NCI-H1436 (cell line): Measurements from ENCODE around the gene MCM6.

ENCODE experiments used
- DNase-seq: peaks from one replicate; lab custom pipeline; 2025; lab: John Stamatoyannopoulos, UW

The MCM6 gene

DNA sequence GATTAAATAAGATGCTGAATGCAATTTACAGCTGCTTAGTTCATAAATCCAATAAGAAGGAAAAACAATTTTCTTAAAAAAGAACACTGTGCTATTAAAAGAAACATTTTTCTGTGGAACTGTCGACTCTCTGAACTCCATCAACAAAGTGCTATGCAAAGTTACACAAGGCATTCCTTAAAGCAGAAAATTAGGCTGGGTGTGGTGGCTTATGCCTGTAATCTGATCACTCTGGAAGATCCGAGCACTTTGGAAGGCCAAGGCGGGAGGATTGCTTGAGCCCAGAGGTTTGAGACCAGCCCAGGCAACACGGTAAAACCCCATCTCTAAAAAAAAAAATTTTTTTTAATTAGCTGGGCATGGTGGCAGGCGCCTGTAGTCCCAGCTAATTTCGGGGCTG, 13.0 kb downstream of the MCM6 start:
- DNase-seq: no peak

DNA sequence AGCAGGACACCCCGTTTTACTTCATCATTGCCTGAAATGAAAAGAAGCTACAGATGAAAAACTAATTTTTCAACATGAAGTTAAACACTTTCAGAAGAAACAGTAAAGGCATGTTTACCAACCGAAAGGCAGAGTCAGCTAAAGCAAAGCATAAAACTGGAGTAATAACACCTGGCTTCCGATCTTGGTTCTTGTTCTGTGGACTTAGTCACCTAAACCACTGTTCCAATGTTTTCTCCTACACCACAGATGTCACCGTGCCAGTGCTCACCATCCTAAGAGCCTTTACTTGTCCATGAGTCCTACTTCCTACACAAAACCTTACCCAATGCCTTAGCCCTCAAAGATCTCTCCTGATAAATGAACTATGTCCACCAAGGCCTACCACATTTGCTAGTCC, 13.5 kb downstream of the MCM6 start:
- no peak for DNase-seq

DNA sequence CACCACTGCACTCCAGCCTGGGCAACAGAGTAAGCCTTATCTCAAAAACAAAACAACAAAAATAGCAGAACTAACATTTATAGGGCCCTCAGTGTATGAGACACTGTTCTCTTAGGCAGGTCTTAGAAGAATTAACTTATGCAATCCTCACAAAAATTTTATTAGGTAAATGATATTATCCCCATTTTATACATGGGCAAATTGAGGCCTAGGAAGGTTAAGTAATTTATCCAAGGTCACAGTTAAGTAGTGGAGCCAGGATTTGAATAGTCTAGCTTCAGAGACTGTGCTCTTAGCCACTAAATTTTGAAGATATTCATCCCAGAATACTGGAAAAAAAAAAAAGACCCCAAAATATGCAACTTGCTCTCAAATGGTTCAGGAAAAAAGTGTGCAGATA, 22.8 kb downstream of the MCM6 start:
- no peak for DNase-seq

DNA sequence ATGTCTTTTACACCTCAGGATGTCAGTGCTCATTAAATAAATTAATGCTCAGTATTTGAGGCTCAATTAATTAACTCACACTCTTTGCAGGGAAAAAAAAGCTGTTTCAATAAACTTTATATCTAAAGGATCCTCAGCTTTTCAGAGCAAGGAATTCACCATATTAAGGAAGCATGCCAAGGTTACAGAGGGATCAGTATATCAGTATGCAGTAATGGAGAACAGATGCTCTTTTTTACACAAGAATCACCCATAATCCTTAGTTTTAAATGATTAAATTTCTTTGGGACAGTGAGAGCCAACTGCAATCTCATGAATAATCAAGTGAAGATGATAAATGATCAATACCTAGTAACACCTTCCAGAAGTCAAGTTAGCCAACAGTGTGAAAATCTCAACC, 24.4 kb downstream of the MCM6 start:
- DNase-seq: no peak

DNA sequence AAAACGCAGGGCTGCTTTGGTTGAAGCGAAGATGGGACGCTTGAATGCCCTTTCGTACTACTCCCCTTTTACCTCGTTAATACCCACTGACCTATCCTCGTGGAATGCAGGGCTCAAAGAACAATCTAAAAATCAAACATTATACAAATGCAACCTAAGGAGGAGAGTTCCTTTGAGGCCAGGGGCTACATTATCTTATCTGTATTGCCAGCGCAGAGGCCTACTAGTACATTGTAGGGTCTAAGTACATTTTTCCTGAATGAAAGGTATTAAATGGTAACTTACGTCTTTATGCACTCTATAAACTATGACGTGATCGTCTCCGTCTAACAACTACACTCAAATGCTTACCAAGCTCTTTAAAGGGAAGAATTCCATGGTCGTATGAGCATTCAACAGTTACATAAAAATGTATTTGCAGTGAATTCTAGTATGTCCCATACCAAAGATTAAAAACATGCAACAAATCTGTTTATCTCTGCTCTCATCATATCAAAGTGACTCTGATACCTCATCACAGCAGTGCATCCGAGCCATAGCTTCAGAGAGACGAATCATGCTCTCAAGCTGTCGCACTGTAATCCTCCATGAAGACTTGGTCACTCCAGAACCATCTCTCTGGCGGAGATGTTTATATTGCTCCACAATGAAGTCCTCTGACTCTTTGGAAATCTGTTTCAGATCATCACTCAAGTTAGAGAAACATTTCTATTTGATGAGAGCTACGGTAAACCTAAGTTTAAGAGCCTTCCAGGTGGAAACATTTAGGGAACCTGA, 25.2 kb downstream of the MCM6 start:
- no peak for DNase-seq

DNA sequence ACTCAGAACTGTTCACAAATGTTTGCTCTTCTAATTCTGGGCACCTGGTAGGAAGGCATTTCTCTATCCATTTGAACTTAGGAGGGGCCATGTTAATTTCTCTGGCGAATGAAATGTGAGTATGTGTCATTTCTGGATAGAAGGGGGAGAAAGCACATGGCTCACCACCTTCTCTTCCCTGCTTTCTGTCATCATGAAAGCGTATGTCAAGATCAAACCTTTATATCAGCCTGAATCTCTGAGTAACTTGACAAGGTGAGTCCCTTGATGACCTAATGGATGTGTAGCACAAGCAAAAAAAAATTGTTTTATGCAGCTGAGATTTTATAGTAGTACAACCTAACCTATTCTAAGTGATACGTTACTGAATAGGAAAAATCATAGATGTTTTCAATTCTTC, 27.2 kb downstream of the MCM6 start:
- no peak for DNase-seq

DNA sequence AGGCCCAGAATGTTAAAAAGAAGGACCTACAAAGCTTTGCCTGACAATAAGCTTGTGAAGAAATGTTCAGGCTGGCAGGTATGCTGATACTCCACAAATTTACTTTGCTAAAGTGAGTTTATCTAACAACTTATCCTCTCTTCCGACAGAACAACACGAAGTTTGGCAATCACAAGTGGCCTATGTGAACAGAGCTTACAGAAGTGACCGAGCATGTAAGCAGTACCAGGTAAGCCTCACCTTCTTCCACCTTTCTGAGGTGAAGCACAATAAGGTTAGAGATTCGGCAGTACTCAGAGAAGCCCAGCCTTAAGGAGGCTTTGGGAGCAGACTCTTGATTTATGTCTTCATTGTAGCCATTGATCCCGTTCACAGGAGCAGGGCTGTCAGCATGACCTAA, 30.2 kb downstream of the MCM6 start:
- no peak for DNase-seq

DNA sequence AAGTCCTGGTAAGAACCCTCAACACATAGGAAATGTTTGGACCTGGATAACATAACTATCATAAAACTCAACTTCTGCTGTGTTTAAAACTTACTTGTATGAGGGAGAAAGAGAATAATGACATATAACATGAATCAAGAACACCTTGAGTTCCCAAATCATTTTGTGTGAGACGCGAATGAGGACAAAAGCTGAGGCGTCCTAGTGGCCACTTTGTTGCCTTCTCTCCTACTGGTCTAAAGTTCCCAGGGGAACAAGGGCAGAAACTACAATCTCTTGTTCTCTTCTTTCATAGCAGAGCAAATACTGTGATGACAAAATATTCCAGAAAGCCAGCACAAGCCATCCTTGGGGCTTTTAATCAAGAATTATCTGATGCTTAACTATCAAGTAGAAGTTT, 31.0 kb downstream of the MCM6 start:
- DNase-seq: no peak

DNA sequence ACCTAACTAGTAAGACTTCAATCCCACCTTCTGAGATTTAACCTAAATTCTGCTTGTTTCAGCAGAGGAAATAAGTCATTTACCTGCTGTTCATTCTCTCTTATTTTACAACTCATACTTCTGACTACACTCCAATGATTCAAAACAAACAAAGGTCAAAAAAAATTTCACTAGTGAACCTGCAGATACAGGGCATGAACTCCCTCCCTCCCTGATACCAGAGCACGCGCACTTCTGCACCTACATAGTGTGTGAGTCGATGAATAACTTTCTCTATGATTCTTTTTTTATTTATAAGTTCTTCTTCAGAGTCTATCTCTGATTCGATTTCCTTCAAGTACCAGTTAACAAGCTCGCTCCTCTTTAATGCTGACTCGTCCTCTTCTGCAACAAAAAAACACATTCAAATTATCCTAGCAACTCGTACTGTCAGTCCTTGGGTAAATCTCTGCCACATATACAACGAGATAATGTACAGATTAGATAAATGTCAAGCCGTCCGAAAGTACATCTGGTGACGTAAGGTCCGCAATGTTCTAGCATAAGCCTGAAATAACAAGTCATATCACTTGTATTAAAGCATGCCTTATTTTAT, 31.8 kb downstream of the MCM6 start:
- DNase-seq: no peak

DNA sequence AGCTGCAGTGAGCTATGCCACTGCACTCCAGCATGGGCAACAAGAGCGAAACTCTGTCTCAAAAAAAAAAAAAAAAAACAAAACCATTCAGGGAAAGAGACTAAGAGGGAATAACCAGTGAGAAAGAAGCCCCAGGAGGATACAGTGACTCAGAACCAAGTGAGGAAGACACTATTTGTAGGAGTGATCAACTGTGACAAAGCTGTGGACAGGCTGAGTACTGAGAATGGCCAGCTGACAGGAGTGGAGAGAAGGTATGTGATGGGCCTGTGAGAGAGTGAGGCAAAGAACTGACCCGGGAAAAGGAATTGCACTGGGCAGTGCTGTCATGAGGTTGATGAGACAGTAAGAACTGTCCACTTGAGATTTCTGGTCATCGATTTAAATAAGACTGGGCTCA, 32.6 kb downstream of the MCM6 start:
- DNase-seq: no peak

DNA sequence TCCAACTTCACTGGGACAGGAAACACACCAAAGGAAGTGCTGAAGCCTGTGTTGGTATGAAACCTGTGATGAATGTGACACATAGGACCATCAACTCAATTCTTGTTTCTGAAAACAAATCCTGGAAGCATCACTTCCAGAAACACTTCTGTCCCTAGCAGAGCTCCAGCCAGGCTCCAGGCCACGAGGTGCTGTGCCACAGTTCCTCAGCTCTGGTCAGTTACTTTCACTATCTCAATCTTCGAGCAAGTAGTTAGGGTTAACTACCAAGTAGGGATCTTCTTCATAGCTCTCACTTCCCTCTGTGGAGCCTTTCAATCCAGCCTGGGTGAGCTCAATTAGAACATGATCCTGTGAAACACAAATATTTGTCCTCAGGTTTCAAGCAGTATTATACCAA, 35.6 kb downstream of the MCM6 start:
- no peak for DNase-seq

DNA sequence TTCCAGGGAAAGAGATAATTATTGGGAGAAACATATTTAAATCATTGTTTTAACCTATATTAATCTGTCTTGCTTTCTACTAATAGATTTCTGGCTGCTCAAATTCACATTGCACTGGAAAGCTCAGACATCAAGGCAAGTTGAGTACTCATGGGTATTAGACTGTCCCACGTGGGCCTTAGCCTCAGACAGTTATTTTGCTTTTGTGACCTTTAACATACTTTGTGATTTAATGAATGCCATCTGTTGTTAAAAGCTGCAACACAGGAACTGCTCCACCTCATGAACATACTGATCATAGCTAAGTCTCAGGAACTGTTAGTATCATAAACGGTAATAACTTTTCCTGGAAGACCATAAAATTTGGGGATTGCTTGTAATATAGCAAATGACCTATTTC, 36.5 kb downstream of the MCM6 start:
- DNase-seq: no peak

DNA sequence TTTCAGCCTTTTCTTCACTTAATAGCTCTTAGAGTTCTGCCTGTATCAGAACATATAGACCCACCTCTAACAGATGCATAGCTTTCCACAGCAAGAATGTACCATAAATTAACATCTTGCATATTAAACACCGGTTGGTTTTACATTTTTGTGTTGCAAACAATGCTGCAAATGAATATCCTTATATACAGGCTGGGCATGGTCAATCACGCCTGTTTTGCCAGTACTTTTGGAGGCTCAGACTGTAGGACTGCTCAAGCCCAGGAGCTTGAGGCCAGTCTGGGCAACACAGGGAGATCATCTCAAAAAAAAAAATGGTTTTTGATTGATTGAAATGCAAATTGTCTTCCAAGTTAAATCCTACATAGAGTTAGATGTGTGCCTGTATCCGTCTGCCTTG, 37.7 kb downstream of the MCM6 start:
- no peak for DNase-seq

DNA sequence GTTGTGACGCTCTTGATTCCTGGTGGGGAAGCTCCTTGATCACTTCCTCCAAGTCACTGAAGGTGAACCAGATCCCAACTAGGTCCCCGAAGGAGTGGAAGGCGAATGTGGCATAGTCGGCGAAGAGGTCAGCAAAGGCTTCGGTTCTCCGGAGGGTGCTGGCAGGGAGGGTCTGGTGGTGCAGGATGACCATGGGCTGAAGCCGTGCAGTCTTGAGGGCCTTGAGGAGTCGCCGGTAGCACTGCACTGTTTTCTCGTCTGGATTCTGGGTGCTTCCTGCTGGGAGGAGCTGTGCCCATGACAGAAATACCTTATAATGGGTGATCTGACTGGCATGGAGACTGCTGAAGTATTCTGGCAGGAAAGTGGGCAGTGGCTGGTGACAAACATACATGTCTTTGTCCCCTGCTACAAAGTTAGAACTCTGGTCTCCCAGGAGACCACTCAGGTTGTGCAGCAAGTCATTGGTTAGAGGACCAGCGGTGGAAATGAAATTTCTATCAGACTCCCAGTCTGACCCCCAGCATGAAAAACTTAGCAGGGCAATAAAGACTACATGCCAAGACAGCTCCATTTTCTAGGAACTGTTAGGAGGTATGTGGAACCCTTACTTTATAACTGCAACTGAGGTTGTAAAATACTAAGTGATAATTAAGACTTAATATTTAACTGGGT, 39.5 kb downstream of the MCM6 start, which contains the start of gene LCT:
Gene LCT, minus strand, starts transcription at position 589 of the 675 bp plus-strand sequence. Its CDS starts 15 bp downstream, at position 574.
- no peak for DNase-seq

DNA sequence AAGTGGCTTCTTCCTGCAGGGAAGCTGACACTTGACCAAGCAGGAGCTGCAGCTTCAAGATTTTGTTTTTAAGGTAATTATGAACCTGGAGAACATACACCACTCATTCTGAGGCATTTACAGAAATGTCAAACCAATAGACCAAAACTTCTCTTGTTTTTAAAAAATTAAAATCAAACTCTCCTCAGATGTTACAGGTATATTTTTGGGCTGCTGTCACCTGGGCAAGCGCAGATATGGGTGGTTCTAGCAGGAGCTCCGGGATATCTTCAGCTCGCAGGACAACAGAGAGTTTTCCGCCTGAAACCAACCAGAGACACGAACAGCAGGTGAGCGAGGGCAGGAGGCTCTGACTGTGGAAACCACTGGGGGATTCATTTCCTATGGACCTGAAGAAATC, 43.4 kb downstream of the MCM6 start:
- DNase-seq: no peak

DNA sequence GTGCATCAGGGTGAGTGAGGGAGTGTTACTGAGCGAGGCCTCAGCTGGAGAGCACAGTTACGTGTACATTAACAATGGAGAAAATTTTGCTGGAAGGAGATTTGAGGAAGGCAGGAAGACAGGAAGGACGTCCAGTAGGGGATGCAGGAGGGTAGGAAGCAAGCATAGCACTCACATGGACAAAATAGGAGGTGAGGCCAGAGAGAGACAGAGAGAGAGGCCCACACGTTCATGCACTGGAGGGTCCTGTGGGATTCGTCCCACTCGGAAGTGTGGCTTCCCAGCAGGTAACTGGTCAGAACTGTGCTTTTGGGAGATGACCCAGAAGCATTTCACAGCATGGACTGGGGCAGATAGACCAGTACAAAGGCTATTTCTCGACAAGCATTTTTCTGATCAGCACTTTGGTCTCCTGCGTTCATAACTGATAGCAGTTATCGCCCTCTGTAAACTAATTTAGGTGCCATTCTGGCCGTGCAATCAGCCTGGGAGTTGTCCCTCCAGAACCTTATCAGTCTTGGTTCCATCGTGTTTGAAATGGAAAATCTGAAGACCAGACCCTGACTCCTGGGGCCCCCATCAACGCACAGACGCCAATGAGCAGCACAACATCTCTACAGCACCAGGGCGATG, 44.9 kb downstream of the MCM6 start:
- DNase-seq: no peak

DNA sequence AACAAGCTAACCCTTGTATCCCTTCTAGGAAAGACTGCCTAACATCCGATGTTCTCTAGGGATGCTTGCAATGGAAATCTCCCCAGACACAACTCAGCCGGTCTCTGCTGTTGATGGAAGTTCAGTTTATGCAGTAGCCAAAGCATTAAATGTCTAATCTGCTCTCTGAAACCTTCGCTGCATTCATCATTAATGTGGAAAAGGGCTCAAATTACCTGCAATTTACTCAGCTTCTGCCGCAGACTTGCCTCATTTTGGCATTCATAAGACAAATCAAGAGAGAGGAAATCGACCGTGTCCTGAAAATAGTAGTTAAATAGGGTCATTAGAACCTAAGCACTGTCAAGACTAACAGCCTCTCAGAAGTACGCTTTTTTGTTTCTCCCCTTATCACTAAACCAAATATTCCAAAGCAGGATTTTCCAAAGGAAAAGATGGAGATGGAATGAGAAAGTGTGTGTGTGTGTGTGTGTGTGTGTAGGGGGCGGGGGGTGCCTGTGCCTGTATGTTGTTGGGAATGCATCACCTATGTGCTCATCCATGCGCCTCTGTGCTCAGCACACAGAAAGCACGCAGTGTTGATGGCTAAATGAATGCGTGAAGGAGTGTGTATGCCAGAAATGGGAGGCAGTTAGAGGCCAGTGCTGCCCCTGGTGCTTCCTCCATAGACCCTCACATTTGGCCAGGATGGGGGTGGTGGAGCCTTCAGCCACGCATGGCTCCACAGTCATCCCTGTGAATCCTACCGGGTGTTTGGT, 46.7 kb downstream of the MCM6 start:
- DNase-seq: peak; percentile 93

DNA sequence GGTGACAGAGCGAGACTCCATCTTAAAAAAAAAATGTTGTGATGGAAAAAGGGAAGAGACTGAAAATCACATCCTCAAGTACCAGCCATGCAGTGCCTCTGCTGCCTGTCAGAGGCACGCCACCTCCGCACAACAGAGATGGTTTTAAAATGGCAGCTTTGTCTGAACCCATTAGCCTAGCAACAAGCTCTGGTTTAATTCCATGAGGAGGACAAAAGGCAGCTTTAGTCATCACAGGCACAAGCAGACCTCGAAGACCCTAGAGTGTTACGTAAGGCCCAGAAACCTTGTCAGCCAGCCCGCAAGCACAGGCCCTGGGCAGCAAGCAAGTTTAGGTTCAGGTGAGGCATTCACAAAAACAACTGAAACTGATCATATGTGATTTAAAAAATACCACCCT, 49.7 kb downstream of the MCM6 start:
- no peak for DNase-seq

DNA sequence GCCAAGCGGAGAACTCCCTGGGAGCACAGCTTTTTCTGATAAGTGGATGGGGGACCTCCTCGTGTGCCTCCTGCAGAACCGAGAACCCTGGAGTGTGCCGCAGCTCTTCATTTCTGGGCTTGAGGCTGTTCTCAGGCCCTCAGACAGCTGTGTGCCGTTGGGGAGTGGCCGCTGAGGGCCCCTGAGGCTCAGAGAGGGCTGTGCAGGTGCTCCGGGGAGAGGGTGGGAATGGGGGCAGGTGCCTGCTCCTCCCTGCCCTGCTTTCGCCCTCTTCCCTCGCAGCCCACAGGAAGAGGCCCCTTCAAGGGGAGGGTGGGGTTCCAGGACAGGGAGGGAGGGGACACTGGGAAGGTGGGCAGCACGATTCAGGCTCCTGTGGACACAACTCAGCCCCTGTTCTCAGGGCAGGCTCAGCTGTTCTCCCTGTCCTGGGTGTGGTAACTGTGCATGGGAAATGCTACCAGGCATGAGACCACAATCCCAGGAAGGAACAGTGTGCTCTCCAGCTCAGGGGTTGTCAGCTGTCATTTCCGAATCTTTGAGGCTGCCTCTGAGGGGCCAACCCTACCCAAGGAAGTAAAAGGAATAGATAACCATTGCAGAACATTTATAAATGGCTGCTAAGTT, 50.6 kb downstream of the MCM6 start:
- no peak for DNase-seq

DNA sequence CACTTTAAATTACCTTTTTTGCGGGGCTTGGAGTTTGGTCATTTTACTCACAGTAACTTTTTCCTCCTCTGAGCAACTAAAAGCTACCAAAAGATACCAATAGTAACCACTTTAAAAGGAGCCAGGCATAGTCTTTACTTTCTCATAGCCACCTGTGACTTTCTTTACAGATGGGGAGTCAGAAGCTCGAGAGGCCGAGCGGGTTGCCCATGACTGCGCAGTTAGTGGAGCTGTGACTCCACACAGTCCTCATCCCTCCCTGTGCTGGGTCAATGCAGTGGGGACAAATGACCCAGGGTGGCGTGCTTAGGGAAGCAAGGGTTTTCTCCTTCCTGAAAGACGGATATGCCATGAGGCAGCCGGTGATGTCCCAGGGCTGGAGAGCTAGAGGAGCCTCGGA, 51.1 kb downstream of the MCM6 start:
- no peak for DNase-seq

DNA sequence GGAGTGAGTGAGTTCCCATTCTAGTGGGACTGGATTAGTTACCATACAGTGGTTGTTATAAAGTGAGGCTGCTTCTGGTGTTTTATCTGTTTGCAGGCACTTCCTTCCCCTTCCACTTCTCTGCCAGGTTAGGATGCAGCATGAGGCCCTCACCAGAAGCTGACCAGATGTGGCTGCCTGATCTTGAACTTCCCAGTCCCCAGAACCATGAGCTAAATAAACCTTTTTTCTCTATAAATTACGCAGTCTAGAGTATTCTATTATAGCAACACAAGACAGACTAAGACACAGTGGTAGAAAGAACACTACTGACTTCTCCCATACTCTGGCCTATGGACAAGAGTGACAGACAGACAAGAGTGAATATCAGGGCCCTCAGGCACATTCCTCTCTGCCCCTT, 53.4 kb downstream of the MCM6 start:
- no peak for DNase-seq

DNA sequence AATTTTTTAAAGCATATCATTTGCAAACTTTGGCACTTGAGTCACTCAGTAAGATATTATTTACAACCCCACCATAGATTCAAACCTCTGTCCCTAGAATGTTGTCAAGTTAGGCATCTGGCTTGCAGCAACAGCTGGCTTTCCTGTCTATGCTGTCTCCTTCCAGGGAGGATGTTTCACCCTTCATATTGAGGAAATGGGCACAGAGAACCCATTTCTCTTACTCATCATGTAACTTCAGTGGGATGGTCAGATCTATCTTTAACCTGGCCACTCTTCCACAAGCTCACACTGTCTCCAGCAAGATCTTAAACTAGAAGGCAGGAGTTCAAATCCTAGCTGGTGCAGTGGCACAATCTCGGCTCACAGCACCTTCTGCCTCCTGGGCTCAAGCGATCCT, 55.1 kb downstream of the MCM6 start:
- no peak for DNase-seq
